Cerebellar nuclear complex (tissue), 1 donor: ENCODE measurements around the gene OR10K1.
"Not testable (repeated sequence)": the region's sequence is repeated elsewhere in the genome, so short reads cannot be mapped to it uniquely, and the experiment has no call there.

Experiments used
- DNase-seq, 2 experiments: peaks; one replicate each; lab custom pipeline; 2025; lab: John Stamatoyannopoulos, UW

Gene OR10K1, protein sequence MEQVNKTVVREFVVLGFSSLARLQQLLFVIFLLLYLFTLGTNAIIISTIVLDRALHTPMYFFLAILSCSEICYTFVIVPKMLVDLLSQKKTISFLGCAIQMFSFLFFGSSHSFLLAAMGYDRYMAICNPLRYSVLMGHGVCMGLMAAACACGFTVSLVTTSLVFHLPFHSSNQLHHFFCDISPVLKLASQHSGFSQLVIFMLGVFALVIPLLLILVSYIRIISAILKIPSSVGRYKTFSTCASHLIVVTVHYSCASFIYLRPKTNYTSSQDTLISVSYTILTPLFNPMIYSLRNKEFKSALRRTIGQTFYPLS

DNA sequence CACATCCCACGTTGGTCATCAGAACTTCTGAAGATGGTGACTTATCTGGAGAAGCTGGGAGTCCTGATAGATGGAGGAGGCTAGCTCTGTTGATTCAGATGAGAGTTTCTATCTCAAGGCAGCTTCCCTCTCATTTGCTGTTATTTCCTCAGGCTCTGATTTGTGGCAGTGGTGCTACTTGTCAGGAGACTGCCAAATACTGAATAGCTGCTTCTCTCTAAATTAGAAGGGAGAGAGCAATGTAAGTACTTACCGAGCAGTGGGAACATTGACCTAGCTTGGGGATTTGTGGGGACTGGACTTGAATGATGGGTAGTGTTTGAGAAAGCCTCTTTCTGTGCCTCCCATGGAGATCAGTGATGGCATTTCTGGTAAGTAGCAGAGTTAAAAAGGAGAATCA lies at the start of gene OR10K1:
TSS of gene OR10K1 (plus strand) at position 301 of the 400 bp plus-strand sequence. CDS start 3,728 bp downstream, outside the sequence.
- DNase-seq = no peak

DNA sequence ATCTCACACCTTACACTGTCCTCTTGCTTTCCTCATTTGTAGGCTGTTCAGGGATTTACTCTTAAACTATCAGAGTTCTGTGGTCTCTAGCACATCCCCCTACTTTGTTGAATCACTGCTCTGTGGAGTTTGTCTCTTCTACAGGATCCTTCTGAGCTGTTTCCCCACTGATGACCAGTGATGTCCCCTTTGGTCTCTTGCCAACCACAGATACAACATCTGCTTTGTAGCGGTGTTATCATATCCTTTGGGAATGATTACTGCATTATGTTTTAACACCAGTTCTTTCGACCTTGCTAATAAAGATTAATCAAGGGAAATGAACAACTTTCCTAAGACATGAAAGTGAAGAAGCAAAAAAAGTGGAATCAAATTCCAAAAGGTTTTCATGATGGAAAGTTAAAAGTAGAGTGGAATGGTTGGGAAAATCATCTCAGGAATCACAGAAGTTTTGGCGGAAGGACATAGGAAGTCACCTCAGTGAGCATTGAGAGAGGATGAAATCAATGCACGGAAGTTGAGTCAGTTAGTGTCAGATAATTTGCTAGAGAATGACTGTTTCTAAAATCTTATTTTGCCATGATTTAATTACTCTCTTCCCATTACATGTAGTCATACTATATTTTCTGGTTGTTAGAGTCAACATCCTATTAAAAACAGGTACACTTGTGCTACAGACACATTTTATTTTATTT lies 46.8 kb upstream of the OR10K1 start:
- no peak for DNase-seq

DNA sequence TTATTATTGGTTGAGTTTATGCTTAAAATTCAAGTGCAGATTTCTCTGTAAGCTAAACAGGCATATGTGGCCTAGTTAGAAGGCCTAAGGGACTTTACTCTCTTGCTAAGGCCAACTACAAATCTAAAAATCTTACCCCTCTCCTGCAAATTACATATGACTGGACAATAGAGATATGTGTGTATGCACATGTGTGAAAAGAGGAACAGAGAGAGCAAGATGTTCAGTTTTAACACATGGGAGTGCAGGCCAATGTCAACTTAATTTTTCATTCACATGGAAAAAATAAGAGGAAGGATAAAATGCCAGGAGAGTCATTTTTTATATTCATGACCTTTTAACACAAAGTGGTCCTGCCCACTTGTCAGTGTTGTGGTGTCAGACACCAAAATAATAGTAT lies 44.0 kb upstream of the OR10K1 start:
- DNase-seq = no peak

DNA sequence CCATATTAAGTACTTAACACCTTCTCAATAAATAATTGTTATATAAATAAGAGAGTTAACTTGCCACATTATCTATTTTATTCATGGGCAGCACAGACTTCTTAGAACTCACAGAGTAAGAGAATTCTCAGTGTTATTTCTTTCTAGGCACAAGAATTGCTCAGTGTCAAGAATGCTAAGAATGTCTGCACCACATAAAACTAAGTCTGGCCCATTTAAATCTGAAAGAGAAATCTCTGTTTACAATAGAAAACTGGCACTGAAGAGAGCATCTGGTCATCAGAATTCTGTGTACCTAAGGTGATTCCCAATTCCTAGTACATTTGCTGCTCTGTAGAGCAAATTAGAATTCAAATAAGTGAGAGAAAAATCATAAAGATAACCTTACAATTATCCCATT lies 39.4 kb upstream of the OR10K1 start:
- DNase-seq = no peak

DNA sequence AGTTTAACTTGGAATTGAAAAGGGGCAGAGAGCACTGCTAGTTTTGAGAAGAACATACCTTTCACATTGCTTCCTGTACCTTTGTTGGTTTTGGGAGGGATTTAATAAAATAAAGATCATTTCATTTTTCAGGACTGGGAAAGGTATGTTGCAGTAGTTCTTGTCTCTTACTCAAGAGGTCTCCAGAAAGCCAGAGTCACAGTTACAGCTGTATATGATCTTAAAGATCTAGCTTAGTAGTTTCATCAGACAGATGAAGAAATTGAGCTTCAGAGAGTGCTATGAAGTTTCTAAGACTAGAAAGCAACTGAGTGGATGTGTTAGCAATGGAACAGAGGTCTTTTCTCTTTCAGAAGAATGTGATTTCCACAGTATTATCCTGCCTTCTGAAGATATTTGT lies 36.6 kb upstream of the OR10K1 start:
- no peak for DNase-seq

DNA sequence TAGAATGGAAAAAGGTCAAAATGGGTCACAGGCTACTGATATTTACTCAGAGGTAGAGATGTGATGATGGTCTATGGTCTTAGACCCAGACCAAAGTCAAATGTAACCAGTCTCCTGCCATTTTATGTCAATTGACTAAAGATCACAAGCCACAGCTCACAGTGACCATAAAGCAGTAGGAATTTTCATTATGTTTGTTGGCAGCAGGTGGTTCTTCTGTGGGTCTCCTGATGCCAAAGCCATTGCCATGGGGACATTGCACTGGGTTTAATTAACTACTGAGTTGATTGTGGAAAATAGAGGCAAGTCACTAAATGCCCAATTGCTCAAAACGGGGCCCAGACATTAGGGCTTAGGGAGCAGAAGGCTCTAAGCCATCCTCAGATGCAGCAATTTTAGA lies 35.5 kb upstream of the OR10K1 start, which contains the start of gene OR10K2:
TSS of gene OR10K2 (minus strand) at position 101 of the 400 bp plus-strand sequence. CDS start 5,371 bp downstream, outside the sequence.
- no peak for DNase-seq

DNA sequence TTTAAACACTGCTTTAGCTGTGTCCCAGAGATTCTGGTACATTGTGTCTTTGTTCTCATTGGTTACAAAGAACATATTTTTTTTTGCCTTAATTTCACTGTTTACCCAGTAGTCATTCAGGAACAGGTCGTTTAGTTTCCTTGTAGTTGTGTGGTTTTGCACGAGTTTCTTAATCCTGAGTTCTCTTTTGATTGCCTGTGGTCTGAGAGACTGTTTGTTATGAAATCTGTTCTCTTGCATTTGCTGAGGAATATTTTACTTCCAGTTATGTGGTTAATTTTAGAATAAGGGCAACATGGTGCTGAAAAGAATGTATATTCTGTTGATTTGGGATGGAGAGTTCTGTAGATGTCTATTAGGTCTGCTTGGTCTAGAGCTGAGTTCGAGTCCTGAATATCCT lies 31.5 kb upstream of the OR10K1 start:
- not testable (repeated sequence) for DNase-seq

DNA sequence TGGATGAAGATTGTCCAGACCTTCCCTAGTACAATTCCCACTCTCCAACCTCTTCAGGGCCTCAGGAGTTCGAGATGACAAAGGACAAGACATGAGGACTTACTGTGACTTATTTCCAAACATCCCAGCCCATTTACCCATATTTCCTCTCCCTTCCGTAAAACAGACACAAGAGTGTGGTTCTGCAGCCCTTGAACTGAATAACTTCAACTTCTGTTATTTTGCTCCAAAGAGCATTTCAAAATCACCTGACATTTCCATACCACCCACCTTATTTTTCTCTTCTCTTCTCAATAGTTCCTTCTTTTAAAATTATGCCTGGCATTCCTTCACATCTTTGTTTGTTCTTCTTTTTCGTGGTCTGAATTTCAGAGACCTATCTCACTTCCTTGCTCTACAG lies 26.9 kb upstream of the OR10K1 start:
- DNase-seq = no peak

DNA sequence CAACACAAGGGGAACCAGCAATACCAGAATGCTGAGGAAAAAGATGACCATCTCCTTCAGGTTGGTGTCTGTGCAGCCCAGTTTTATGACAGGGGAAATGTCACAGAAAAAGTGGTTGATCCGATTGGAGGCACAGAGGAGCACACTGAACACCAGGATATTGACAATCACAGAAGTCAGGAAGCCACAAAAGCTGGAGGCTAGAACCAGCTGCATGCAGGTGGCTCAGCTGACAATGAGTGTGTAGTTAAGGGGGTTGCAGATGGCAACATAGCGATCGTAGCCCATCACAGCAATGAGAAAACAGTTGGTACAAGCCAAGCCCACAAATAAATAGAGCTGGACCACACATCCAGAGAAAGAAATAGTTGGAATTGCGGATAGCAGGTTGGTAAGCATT lies 16.3 kb upstream of the OR10K1 start:
- no peak for DNase-seq

DNA sequence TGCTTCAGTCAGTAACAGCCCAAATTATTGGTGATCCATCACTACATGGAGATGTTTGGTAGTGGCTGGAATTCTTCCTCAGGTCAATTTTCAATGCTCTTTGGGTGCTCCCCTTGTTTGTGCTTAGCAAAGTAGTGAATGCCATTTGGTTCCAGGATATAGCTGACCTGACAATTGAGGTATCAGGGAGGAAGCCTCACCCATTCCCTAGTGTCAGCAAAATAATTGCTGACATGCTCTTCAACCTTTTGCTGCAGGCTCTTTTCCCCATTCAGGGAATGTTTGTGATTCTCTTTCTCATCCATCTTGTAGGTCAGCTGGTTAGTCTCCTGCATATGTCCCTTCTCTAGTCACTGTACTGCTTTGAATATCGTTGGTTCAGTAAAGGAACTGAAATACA lies 7.1 kb upstream of the OR10K1 start:
- DNase-seq = no peak

DNA sequence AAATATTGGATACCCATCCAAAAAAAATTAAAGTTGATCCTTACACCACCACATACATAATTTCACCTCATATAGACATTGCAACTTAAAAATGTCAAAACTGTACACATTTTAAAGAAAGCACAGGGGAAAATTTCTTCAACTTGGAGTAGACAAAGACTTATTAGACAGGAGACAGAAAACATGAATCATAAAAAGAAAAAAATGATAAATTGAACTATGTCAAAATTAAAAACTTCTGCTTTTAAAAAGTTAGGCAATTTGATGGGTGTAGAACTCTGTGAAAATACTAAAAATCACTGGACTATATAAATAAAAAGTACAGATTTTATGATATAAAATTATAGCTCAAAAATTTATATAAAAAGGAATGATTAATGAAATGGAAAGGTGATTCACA lies 4.4 kb upstream of the OR10K1 start:
- no peak for DNase-seq

DNA sequence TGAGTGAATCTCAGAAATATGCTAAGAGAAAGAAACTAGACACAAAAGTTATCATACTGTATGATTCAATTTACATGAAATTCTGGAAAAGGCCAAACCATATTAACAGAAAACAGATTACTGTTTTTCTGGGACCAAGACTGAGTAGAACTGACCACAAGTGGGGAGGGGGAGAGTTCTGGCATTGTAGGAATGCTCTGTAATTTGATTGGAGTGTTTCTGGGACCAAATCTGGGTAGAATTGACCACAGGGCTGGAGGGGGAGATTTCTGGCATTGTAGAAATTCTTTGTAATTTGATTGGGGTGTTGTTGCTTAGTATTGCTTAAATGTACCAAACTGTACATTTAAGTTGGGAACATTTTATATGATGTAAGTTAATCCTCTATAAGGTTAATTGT lies 3.4 kb upstream of the OR10K1 start:
- DNase-seq = no peak

DNA sequence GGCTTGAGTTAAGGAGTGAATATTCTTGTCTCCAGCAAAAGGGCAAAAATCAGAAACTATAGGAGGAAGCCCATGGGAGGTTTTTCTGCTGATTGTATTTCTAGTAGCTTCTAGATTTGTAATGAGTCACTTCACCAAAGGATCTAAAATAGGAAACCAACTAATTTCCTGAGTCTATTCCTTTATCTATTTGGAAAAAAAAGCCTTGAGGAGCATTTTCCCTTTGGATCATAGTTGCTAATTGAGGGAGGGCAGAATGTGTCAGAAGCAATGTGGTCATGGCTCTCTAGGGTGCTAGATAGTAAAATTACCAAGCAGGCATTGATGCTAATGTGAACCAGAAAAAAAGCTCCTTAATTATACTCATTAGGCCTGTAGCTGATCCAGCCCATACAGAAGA lies 10.3 kb downstream of the OR10K1 start, which contains the start of gene OR10R2:
TSS of gene OR10R2 (plus strand) at position 301 of the 400 bp plus-strand sequence. CDS start 106 bp downstream, outside the sequence.
- DNase-seq = no peak

DNA sequence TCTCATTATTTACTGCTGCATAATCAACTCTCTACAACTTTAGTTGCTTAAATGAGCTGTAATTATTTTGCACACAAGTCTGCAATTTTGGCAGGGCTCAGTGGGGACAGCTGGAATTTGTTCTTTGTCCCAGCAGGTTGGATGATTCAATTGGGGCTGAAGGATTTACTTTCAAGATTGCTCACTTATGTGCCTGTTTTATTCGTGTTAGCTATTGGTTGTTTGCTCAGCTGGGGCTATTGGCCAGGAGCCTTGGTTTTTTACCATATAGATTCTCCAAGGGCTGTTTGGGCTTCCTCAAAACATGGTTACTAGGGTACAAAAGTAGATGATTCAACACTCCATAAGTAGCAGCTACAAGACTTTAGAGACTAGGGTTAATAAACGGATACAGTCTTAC lies 23.8 kb downstream of the OR10K1 start:
- no peak for DNase-seq

DNA sequence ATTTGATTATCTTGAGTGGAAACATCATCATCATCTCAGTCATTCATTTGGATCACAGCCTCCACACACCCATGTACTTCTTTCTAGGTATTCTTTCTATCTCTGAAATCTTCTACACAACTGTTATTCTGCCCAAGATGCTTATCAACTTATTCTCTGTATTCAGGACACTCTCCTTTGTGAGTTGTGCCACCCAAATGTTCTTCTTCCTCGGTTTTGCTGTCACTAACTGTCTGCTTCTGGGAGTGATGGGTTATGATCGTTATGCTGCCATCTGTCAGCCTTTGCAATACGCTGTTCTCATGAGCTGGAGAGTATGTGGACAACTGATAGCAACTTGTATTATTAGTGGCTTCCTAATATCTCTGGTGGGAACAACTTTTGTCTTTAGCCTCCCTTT lies 29.7 kb downstream of the OR10K1 start:
- DNase-seq = no peak

DNA sequence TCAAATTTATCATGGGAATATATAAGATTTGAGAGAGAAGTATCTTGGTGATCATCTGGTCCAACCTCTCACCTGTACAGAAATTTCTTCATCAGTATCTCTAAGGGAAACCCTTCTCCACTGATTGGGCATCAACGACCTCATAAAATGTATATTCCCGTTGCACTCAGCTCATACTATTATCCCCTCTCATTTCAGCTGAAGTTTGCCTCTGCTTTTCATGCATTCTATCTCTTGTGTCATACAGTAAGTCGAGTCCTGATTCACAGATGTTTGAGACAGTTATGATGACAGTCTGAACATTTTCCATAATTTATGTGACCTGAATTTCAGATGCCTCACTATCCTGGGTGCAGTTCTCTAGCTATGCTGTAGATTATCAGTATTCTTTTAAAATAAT lies 31.4 kb downstream of the OR10K1 start:
- DNase-seq = no peak

DNA sequence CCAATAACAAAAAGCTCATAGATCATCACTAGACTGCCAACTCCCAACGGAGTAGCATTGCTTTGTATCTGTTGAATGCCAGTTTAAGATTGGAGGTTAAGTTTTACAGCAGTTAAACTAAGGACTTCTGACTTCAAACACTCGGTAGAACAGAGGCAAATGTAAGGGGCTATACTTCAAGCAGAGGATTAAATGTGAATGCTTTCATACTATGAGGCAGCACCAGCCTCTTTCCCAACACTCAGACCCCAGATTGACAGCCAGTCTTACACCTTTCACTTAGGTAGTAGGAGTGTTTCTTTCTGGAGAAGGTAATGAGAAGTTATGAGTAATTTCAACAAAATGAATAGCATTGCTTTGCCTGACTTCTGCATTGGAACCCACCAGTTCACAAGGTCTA lies 33.2 kb downstream of the OR10K1 start:
- DNase-seq = no peak

DNA sequence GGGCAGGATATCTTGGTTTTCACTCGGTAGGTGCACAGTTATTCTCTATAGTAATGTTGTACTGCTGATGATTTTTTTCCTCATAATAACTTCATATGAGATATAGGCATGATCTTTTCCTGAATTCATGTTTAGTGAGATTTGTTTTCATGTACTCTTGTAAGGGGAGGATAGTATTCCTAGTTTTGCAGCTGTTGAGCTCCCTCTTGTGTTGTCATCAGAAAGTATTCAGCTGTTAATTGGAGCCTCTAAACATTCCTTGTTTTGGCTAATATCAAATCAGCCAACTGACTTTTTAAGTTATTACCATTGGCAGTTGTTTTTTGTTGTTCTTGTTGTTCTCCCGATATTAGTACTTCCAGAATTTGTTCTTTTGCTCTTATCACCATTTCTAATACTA lies 34.7 kb downstream of the OR10K1 start:
- no peak for DNase-seq

DNA sequence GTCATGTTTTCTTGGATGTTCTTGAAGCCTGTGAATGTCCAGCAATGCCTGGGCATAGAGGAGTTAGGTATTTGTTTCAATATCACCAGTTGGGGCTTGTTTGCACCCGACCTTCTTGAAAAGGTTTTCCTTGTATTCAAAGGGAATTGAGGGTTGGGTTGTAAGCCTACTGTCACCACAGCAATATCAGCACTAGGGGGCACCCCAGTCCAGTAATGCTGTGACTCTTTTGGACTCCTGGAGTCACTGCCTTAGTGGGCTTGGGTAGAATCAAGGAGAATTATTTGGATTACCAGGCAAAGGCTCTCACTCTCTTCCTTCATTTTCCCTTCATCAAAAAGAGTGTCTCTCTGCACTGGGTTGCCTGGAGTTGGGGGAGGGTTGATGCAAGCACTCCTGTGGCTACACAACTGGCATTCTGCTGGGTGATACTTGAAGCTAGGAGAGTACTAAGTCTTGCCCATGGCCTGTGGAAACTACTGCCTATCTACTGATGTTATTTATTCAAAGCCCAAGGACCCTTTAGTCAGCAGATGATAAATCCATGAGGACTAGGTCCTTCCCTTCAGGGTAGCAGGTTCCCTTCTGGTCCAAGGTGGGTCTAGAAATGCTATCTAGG lies 44.8 kb downstream of the OR10K1 start:
- no peak for DNase-seq

DNA sequence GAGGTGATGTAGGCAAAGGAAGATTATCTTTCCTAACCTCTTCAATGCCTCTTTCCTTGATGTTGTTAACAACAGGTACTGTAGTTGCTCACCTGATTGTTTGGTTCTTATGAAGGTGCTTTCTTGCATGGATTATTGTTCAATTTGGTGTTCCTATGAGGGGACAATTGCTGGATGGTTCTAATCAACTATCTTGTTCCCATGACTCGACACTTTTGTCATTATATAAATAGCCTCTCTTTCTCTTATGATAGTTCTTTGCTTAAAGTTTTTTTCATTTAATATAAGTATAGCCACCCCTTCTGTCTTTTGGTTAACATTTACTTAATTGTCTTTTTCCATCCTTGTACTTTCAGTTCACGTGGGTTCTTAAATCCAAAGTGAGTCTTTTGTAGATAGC lies 45.9 kb downstream of the OR10K1 start:
- no peak for DNase-seq

DNA sequence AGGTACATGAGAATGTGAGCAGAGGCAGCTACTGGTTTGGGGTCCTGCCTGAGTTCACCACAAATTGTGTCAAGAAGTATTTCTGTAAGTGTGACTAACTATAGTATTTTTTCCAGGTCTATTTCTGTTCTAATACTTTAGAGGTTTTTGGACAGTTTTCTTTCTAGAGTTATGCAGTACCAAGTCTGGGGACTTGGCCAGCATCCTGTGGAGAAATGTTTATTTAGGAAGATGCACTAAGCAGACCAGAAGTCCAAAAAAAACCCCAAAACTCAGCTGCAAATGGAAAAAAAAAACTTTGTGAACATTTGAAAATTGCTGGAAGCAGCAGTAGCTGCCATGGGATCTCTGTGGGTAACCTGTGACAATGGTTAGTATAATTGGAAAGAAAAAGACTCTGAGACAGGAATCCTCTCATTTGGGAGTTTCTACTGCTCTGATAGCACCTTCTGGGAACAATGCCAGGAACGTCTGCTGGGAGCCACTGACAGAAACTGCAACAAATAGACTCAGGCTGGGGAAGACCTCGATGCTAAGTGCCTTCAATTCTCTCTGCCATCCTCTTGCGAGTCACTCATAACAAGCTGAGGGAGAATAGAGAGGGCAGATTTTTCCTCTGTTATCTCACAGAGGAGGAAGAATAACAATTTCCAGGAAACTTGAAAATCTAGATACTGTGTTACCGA lies 48.0 kb downstream of the OR10K1 start:
- no peak for DNase-seq

DNA sequence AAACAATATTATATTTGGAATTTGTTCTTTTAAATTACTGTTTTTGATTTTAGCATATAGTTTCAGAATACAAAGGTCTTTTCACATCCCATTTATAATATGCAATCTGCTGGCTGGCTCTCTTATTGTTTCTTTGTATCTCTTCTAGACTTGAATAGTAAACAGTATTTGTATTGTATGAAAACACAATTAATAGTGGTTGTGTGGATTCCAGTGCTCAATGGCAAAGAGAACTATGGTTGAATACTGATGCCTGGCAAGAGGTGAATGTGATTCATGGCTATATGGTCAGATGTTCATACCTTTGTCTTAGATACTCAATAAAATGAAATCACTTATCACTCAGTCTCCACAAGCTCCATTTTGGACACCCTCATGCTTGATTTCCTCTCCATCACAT lies 55.3 kb downstream of the OR10K1 start:
- DNase-seq = no peak
